ENCODE measurements around the gene CUEDC1.
A peak's percentile ranks its signal among the peaks of the same experiment; 100 is the strongest.

Gene CUEDC1, protein sequence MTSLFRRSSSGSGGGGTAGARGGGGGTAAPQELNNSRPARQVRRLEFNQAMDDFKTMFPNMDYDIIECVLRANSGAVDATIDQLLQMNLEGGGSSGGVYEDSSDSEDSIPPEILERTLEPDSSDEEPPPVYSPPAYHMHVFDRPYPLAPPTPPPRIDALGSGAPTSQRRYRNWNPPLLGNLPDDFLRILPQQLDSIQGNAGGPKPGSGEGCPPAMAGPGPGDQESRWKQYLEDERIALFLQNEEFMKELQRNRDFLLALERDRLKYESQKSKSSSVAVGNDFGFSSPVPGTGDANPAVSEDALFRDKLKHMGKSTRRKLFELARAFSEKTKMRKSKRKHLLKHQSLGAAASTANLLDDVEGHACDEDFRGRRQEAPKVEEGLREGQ

GRCh38 chr17:57955183-57955931 lies at the start of gene CUEDC1:
Gene CUEDC1 (minus strand): TSS chr17:57955412. CDS start chr17:57885564, 69,848 bp downstream.
- DNase-seq = peak; percentile 62

- DNase-seq = no peak
Observed at GRCh38 chr17:58004060-58004459, 48.8 kb upstream of the CUEDC1 start.

DNA sequence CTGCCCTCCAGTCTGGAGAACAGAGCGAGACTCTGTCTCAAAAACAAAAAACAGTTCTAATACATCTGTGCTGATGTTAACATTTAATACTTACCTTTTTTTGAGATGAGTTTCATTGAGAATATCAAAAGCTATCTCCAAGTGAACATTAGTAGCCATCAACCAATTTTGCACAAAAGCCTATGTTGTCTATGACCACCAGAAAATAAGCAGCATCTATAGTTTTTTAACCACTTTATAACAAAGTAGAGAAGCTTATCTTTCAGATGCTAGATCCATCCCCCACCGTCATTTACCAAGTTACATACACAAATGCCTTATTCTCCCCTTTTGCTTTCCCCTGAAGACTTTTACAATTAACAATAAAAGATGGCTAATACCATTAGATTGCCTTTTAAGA lies 47.8 kb upstream of the CUEDC1 start:
- DNase-seq = no peak

DNA sequence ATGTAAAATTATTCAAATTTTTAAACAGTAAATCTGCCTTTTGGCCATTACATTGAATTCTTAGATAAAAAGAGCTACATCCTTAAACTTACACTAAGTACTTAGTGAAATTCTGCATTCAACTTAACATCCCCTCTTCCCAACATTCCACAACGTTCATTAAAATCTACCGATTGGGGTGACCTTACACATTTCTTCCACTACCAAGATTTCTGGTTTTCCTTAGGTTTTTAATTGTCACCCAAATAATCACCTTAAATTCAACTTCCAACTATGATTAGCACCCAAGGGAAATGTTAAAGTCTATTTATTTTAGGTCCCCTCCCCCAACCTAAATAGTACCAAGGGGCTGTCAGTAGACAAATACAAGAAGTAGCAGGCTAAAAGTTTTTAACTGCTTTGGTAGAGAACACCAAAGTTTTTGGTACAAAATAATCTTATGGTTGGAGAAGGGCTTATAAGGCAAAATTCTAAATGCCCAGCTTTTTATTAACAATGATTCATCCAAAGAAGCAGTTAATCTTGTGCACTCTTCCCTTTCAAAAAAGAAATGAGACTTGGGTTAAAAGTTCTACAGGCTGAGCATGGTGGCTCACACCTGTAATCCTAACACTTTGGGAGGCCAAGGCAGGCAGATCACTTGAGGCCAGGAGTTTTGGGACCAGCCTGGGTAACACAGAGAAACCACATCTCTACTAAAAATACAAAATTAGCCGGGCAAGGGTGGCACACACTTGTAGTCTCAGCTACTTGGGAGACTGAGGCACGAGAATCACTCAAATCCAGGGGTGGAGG lies 47.1 kb upstream of the CUEDC1 start:
- no peak for DNase-seq

- no peak for DNase-seq
Observed at GRCh38 chr17:58001461-58002124, 46.4 kb upstream of the CUEDC1 start.

DNA sequence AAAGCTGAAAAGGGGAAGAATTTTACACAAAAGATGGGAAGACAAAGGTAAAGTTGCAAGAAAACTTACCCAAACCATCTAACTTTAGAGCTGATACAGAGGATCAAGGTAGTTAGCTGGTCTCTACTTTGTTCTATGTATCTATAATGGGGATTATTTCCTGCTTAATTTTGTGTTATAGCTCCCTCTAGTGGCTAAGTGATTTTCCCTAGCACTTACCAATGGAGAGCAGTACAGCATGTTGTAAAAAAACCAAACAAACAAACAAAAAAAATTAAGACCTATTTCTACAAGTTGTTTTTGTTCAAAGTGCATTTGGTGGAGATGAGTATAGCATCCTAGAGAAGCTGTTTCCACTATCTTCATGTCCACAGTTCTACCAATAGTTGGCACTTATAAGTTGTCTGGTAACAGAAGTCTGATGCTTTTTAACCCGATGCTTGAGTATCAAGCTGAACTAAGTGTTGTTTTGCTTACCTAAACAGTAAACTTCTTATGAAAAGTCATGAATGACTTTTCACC lies 44.3 kb upstream of the CUEDC1 start:
- DNase-seq = peak; percentile 69

DNA sequence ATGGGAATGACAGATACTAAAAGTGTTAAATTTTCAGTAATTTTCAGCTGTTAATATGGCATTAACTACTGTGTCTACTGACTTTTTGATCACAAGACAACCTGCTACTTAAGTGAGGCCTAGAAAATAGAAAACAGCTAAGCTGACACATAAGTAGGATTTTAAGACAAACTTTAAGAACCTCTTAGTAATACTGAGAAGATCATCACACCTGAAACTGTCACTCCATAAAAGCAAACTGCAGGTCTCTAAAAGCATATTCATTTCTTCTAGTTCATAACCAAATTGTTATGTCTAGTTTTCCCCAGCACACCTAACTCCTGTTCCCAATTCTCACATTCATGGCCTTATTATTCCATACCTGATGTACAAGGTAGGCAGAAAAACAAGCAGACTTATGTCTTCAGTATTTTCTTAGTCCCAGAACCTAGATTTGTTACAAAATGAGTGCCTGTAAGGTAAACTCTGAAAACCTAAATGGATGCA lies 43.8 kb upstream of the CUEDC1 start:
- DNase-seq = no peak

DNA sequence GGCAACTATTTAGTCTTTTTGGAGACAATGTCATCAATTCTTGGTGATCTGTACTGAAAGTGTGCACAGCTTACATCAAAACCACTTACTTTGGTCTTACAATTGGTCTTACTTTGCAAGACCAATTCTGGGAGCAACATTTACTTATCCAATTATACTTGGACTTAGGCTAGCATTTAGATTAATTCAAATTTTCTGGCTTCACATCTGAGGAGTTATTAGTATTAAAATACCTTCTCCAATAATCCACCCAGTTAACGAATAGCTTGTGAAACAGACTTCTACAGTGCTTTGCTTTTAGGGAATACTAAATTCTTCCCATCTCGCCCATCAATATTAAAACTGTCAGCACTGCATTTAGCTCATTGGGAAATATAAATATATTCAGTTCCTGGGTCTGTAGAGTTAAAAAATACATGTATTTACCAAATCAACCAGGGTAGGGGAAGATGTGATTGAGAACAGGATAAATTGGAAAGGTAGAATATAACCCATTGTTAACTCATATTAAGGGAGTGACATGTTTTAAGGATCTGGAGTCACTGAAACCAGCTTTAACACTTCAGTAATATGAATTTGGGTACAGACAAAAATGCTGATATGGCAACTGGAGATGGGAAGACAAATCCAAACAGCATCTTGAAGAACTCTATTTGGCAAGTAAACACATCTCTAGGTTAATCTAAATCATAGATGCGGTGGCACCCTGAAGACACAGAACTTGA lies 42.0 kb upstream of the CUEDC1 start:
- DNase-seq = no peak

DNA sequence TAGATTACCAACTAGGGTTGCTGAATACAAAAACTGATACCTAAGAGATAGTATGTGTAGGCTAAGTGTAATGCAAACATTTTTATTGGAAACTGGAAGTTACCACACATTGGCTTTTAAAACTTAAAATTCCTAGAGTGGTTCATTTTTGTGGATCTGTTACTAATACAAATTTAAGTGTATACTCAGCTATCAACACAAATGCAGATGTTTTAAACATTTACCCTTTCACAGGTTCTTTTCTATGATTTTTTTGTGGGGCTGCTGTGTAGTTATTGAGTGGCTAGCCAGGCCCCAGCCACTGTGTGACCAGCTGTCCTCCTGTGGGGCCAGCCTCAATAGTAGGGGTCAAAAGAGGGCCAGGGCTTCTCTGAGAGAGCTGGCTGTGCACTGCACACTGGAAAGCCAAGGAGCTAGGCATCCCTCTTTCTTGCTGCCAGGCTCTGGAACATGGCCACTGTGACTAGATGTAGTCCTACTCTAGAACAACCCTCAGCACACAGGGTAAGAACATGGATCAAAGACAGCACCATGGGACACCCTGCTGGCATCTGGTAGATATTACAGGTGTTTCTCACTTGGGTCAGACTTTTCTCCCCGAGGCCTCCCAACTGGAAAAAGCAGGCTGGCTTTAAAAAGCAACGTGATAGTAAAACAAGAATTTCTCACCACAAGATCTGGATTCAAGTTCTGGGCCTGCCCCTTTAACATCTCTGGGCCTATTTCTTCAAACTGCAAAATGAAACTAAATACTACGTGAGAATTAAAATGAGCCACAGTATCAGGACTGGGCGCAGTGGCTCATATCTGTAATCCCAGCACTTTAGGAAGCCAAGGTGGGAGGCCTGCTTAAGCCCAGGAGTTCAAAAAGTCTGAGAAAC lies 40.1 kb upstream of the CUEDC1 start:
- DNase-seq = peak; percentile 79

DNA sequence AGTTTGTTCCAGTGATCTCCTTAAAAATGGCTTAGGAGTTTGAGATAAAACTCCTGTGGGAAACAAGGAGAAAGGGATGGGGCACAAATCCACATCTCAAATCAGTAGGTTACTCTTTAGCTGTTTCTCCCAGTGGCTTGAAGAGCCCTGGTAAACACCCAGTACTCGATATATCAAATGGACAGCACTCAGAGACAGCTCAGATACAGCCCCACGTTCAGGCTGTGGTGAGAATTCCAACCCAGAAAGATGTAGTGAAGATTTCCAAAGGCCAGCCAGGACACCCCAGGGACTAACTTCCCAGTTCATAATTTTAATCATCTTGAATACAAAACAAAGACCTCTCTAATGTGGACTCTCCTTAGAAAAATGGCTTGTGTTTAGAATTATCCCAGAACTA lies 39.2 kb upstream of the CUEDC1 start:
- DNase-seq = no peak

DNA sequence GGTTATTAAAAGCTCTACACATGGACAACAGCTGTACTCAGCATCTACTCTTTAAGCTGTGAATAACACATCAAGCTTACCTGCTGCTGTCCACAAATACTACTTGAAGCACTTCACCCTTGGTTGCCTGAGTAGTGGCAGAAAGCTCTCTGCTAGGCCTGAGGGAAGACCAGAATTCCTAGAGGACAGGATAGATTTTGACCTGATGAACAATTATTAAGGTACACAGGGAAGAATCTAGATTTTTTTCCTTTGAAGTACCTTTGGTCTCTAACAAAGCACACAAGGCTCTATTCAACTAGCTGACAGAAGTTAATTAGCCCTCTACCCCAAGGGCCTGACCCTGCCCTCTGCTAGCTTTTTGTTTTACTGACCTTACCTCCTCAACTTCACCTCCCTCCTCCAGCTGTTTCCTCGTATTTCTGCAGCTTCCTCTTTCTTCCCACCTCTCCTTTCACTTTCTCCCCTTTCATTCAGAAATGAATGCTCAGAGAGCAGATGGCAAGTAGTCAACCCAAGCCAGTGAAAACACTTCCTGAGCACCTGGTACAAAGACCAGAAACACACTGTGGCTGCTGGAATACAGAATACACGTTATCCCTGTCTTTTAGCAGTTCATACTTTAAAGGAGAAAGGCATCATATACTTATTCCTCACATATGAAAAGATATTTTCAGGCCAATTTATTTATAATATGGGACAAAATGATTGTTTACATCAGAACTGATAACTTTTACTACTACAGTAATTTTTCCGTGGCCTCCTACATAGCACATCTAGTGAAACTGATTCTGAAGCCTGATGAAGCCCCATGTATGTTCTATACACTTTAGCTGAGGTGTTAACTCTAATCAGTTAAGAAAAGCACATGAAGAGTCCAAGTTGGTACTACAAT lies 38.5 kb upstream of the CUEDC1 start:
- DNase-seq = no peak

- DNase-seq = no peak
Observed at GRCh38 chr17:57991537-57991936, 36.3 kb upstream of the CUEDC1 start.

- no peak for DNase-seq
Observed at GRCh38 chr17:57990037-57990436, 34.8 kb upstream of the CUEDC1 start.

GRCh38 chr17:57988301-57989250 lies 33.4 kb upstream of the CUEDC1 start:
- peak; percentile 64 for DNase-seq

GRCh38 chr17:57987581-57988300 lies 32.5 kb upstream of the CUEDC1 start, which contains the start of gene VEZF1:
Gene VEZF1 (minus strand): TSS chr17:57988254. CDS start chr17:57988111, 143 bp downstream.
- peak; percentile 78 for DNase-seq

- DNase-seq = peak; percentile 84
Observed at GRCh38 chr17:57986841-57987580, 31.8 kb upstream of the CUEDC1 start.

DNA sequence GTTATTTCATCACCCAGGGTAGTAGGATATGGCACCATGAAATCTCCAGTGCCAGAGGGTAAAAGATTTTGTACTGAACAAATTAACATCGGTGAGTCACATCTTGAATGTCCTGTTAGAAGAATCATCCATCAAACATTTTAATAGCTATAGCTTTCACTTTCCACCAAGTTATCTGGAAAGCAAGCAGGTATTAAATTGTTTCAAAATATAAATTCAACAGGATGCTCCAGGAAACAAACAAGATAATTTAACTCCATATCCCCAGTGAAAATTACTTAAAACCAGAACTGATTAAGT lies 30.4 kb upstream of the CUEDC1 start:
- DNase-seq = peak; percentile 52
